ENCODE data around the gene RHOBTB3.

Gene RHOBTB3

GRCh38 chr5:95783661-95784060 is 52.5 kb downstream of the RHOBTB3 start:
- TF ChIP-seq CTCF (conservative IDR thresholded peaks at IDR 0.05), result no peak
- H3K27ac ChIP-seq, result no peak overlapping the region

- TF ChIP-seq CTCF (conservative IDR thresholded peaks at IDR 0.05) (no peak), ZFX (IDR thresholded peaks at IDR 0.05) (no peak)
- H3K27ac ChIP-seq, result no peak overlapping the region
Observed at GRCh38 chr5:95784514-95785302, 53.6 kb downstream of the RHOBTB3 start.

GRCh38 chr5:95786821-95787418 is 55.8 kb downstream of the RHOBTB3 start:
- H3K27ac ChIP-seq, result no peak overlapping the region
- TF ChIP-seq ZFX (IDR thresholded peaks at IDR 0.05) (no peak), CTCF (conservative IDR thresholded peaks at IDR 0.05) (no peak)

GRCh38 chr5:95788493-95788892 is 57.4 kb downstream of the RHOBTB3 start:
- H3K27ac ChIP-seq, result no peak overlapping the region

GRCh38 chr5:95791751-95792150 is 60.6 kb downstream of the RHOBTB3 start:
- no peak for TF ChIP-seq CTCF (conservative IDR thresholded peaks at IDR 0.05)
- no peak for TF ChIP-seq ZFX (IDR thresholded peaks at IDR 0.05)
- H3K27ac ChIP-seq, result no peak overlapping the region

More at GRCh38 chr5:95788493-95788892, 57.4 kb downstream of the RHOBTB3 start:
- TF ChIP-seq CTCF (conservative IDR thresholded peaks at IDR 0.05) (no peak), ZFX (IDR thresholded peaks at IDR 0.05) (no peak)

- no peak overlapping the region for H3K27ac ChIP-seq
Observed at GRCh38 chr5:95794070-95794516, 63.0 kb downstream of the RHOBTB3 start.

More at GRCh38 chr5:95794070-95794516, 63.0 kb downstream of the RHOBTB3 start:
- TF ChIP-seq CTCF (conservative IDR thresholded peaks at IDR 0.05), result no peak
